ENCODE data around the gene PACRGL. TPM values are rescaled to one million over a fixed set of nuclear protein-coding genes. Genes with fewer than 3 reads are reported as not detected.
"Not testable (repeated sequence)": the region's sequence is repeated elsewhere in the genome, so short reads cannot be mapped to it uniquely, and the experiment has no call there.

Gene PACRGL
- total RNA-seq, 1 donor from 2014 or later, result 15.2 TPM

- Histone ChIP-seq H3K4me3 (no peak overlapping the region), H3K9me3 (peaks cover 7% of the 10 kb centered on the region), H3K27me3 (ENCODE audit: low read depth) (no peaks in the 10 kb centered on the region), H3K4me1 (no peaks in the 10 kb centered on the region), H3K36me3 (peaks cover 84% of the 10 kb centered on the region), H3K27ac (no peak overlapping the region)
- no peak for ATAC-seq
- intact Hi-C loops (cut with DNase I), result no loop called here
- no peak for TF ChIP-seq CTCF (IDR thresholded peaks at IDR 0.05)
- DNase-seq, result no peak
Observed at GRCh38 chr4:20723463-20723862, 23.2 kb downstream of the PACRGL start.

GRCh38 chr4:20724915-20725314, 24.7 kb downstream of the PACRGL start:
- Histone ChIP-seq H3K4me3 (no peak overlapping the region), H3K4me1 (no peaks in the 10 kb centered on the region), H3K36me3 (peaks cover 85% of the 10 kb centered on the region), H3K27ac (no peak overlapping the region), H3K27me3 (ENCODE audit: low read depth) (no peaks in the 10 kb centered on the region), H3K9me3 (peaks cover 7% of the 10 kb centered on the region)
- no peak for ATAC-seq
- no peak for TF ChIP-seq CTCF (IDR thresholded peaks at IDR 0.05)
- intact Hi-C loops (cut with DNase I), result no loop called here
- DNase-seq, result no peak

GRCh38 chr4:20735931-20736330, 35.7 kb downstream of the PACRGL start:
- TF ChIP-seq CTCF (IDR thresholded peaks at IDR 0.05), result no peak
- ATAC-seq (no peak), DNase-seq (no peak)
- Histone ChIP-seq H3K4me3 (no peak overlapping the region), H3K4me1 (no peaks in the 10 kb centered on the region), H3K27me3 (ENCODE audit: low read depth) (no peaks in the 10 kb centered on the region), H3K27ac (no peak overlapping the region), H3K9me3 (peaks cover 15% of the 10 kb centered on the region), H3K36me3 (peaks cover 28% of the 10 kb centered on the region)
- intact Hi-C loops (cut with DNase I), result no loop called here

GRCh38 chr4:20746000-20746399, 45.7 kb downstream of the PACRGL start:
- DNase-seq; H3K36me3 ChIP-seq; H3K4me3 ChIP-seq; H3K27ac ChIP-seq; H3K27me3 ChIP-seq (ENCODE audit: low read depth); intact Hi-C loops (cut with DNase I); H3K4me1 ChIP-seq; ATAC-seq: not testable (repeated sequence)
- H3K9me3 ChIP-seq, result peaks cover 21% of the 10 kb centered on the region

- no peak for TF ChIP-seq CTCF (IDR thresholded peaks at IDR 0.05)
- H3K4me3 ChIP-seq, result no peak overlapping the region
- H3K36me3 ChIP-seq, result no peaks in the 10 kb centered on the region
- H3K27me3 ChIP-seq (ENCODE audit: low read depth), result no peaks in the 10 kb centered on the region
- no peaks in the 10 kb centered on the region for H3K9me3 ChIP-seq
- DNase-seq (no peak), ATAC-seq (no peak)
- intact Hi-C loops (cut with DNase I), result no loop called here
- H3K27ac ChIP-seq, result no peak overlapping the region
- no peaks in the 10 kb centered on the region for H3K4me1 ChIP-seq
Observed at GRCh38 chr4:20752641-20753040, 52.4 kb downstream of the PACRGL start.

- no peak overlapping the region for H3K27ac ChIP-seq
- no peak for TF ChIP-seq CTCF (IDR thresholded peaks at IDR 0.05)
- no peaks in the 10 kb centered on the region for H3K4me1 ChIP-seq
Observed at GRCh38 chr4:20754036-20754435, 53.8 kb downstream of the PACRGL start.

More at GRCh38 chr4:20754036-20754435, 53.8 kb downstream of the PACRGL start:
- ATAC-seq (no peak), DNase-seq (no peak)
- H3K9me3 ChIP-seq, result no peaks in the 10 kb centered on the region
- H3K27me3 ChIP-seq (ENCODE audit: low read depth), result no peaks in the 10 kb centered on the region
- H3K4me3 ChIP-seq, result no peak overlapping the region
- intact Hi-C loops (cut with DNase I), result no loop called here
- H3K36me3 ChIP-seq, result no peaks in the 10 kb centered on the region

All from lower lobe of right lung (tissue), 2 donors.